GM18867 (cell line): ENCODE data around the gene ESR2.
A peak's percentile ranks its signal among the peaks of the same experiment; 100 is the strongest.

Experiments
- ATAC-seq: cut with Tn5 transposase; IDR thresholded peaks from one replicate; pipeline ENCODE4 v1.9.1; 2021; ENCODE audit warnings: mild to moderate bottlenecking, moderate library complexity; ENCODE audit not compliant: unreplicated experiment

The ESR2 gene

DNA sequence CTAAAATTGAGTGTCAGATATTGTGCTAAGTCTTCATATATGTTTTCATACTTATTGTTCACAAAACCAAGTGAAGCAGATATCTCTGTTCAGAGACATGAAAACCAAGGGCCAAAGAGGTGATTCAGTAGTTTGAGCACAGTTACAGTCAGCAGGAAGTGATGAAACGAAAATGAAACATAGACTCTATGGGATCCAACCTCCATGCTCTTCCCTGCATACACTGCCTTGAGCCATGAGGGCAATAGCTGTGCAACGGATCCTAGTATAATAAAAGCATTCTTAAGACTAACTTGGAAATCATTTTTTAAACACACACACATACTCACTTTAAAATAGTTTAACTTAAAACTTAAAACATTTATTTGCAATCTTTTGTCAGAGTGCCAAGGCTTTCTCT, 27.9 kb downstream of the ESR2 start:
- no peak for ATAC-seq

DNA sequence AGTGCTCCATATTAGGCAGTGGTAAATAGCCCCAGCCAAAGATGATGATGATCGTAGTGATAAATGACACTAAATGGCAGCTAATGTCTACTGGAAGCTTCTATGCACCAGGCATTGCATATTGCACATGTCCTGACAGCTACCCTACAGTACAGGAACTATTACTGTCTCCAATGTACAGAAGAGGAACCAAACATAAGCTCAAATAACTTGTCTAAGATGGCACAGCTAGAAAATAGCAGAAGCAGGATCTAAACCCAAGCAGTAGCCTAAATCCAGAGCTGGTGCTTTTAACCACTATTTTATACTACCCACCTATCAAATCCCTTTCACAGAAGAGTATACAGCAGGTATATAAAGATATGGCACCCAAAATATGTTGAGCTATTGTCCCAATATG, 28.9 kb downstream of the ESR2 start:
- no peak for ATAC-seq

DNA sequence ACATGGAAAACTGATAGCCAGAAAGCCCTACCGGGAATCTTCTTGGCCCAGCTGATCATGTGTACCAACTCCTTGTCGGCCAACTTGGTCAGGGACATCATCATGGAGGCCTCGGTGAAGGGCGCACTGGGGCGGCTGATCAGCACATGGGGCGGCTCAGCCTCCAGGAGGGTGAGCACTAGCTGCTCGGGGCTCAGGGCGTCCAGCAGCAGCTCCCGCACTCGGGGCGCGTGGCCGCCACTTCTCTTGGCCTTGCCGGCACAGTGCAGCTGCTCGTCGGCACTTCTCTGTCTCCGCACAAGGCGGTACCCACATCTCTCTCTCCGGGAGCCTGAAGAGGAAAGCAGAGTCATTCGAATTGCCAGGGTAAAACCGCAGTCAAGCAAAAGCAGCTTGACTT, 33.8 kb downstream of the ESR2 start:
- no peak for ATAC-seq

DNA sequence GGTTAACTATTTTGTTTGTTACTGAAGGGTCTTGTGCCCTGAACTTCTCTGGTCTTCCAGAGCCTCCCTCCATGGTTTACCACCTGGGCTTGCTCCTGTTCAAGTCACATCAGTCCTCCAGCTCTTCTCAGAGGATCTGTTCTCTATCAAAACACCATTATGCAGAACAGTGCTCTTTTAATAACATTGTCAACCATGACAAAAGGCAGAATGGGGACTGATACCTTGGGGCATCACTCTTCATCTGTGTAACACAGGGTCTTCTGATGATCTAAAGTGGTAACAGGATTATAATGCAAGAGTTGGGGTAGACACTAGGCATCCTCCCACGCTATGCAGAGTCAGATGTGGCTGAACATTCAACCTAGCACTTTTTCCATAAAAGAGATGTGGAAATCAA, 38.4 kb downstream of the ESR2 start:
- ATAC-seq = no peak

DNA sequence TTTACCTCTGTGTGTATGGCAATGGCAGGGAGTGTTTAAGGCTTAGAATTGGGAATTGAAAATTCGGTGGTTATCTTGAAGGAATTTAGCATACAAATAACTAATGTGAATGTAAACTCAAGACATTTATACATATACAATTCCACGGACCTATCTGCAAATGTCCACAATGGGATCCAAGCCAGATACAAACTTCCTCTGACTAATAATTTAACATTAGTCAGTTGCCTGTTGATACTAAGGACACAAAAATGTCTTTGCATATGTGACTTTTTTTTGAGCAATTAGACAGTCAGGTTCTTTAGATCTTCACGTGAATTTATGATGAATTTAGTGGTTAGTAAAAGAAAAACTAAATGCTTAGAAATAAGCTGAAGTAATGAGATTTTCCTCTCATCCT, 40.5 kb downstream of the ESR2 start:
- no peak for ATAC-seq

DNA sequence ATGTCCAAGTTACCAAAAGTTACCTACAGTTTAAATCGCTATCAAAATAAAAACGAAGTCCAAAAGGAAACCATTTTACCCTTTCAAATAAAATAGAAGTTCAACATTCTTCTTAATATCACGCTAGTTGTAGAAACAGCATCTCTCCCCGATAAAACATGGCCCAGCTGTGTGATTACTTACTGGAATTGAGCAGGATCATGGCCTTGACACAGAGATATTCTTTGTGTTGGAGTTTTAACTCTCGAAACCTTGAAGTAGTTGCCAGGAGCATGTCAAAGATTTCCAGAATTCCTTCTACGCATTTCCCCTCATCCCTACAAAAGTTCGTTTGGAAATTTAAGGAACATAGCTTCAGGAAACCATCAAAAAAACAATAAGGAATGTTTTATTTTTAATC, 44.8 kb downstream of the ESR2 start:
- no peak for ATAC-seq

DNA sequence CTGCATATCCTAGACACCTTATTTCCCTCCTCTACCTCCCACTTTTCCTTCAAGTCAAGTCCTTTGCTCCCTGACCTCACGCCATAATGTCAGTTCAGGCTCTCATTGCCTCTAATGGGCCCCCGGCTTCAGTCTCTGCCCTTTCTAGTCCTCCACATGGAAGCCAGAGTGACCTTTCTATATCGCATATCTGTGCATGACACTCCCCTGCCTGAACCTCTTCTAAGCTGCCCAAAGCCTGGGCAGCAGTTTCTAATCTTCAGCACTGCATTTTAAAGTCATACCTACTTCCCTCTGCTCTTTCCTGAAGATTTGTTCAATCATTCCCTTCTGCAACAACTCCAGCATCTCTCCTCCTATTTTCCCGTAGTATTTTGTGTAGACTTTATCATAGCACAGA, 45.5 kb downstream of the ESR2 start:
- no peak for ATAC-seq

DNA sequence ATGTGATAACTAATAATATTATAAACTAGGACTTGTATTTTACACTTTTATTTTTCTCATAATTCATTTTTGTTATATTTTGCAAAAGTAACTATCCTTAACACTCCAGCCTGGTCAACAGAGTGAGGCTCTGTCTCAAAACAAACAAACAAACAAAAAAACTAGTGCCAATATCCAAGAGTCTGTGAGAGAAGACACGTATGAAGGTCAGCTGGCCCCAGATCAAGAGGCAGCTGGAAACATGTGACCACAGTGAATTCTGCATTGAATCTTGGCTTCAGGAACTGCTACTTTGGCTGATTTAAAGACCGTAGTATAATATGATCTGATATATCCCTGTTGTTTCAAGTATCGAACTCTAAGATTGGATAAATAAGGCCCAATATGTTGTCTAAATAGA, 47.0 kb downstream of the ESR2 start:
- no peak for ATAC-seq

DNA sequence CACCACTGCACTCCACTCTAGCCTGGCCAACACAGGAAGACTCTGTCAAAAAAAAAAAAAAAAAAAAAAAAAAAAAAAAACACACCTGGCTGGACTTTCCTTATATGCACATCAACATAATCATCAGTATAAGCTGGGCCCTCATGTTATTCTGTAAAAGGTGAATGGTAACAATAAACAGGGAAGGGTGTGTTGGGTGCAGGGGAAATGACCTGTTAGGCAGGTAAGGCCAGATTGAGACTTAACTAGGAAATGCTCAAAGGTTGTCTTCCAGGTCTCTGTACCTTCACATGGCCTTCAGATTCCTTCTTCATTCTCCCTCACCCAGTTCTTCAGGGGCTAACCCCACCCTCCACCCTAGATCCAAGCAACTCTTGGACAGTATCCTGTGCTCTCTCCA, 47.5 kb downstream of the ESR2 start:
- ATAC-seq = no peak

DNA sequence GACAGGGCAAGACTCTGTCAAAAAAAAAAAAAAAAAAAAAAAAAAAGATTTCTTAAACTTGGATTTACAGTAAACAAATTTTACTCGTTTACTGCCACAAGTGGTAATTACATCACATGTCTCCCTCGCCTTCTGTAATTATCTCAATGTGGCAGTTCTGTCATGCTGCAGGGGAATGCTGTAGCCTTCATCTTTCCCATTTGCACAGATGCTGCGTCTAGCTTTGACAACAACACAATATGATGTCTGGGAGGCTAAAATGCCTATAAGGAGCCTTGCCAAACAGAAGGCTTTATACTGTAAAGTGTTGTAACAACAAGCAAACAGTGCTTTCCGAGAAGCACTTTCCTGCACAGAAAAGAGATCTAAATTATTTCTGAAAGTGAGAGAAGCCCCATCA, 48.7 kb downstream of the ESR2 start:
- ATAC-seq = no peak

DNA sequence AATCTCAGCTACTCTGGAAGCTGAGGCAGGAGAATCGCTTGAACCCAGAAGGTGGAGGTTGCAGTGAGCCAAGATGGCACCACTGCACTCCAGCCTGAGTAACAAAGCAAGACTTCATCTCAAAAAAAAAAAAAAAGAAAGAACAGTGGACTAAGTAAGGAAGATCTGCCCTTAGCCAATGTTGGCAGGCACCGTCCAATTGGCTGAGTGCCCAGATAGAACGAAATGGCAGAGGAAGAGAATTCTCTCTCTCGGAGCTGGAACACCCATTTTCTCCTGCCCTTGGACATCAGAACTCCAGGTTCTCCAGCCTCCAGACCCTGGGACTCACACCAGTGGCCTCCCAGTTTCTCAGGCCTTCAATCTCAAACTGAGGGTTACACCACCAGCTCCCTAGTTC, 49.9 kb downstream of the ESR2 start:
- no peak for ATAC-seq

DNA sequence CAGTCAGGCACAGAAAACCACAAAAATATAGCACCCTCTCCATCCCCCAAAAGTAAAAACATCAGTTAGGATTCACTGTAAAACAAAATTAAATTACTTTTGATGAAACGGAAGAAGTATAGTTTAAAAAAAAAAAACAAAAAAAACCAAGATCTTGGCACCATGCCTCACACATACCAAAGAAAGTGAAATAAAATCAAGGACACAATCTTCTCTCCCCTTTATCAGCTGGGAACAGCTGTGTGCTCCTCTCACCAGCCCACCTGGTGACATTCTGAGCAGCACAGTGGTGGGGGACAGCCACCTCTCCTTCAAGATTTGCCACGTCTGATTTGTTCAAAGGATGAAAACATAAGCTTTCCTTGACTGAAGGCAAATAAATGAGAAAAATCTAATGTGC, 55.5 kb downstream of the ESR2 start:
- no peak for ATAC-seq

DNA sequence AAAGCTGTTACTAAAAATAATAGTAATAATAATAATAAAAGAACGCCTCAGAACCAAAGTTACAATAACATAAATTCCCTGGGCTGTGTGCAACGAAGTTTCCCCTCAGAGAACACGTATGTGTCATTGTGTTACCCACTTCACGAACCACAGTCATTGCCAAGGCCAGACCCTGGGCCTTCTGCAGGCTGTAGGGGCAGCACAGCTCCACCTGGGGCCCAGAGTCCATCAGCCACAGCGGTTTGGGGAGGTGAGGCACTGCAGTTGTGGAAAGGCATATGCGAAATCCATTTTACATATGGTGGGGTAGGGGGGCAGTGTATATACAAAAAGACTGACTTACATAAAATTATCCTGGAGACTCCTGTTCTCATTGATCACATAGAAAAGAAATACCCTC, 56.1 kb downstream of the ESR2 start:
- ATAC-seq = no peak

DNA sequence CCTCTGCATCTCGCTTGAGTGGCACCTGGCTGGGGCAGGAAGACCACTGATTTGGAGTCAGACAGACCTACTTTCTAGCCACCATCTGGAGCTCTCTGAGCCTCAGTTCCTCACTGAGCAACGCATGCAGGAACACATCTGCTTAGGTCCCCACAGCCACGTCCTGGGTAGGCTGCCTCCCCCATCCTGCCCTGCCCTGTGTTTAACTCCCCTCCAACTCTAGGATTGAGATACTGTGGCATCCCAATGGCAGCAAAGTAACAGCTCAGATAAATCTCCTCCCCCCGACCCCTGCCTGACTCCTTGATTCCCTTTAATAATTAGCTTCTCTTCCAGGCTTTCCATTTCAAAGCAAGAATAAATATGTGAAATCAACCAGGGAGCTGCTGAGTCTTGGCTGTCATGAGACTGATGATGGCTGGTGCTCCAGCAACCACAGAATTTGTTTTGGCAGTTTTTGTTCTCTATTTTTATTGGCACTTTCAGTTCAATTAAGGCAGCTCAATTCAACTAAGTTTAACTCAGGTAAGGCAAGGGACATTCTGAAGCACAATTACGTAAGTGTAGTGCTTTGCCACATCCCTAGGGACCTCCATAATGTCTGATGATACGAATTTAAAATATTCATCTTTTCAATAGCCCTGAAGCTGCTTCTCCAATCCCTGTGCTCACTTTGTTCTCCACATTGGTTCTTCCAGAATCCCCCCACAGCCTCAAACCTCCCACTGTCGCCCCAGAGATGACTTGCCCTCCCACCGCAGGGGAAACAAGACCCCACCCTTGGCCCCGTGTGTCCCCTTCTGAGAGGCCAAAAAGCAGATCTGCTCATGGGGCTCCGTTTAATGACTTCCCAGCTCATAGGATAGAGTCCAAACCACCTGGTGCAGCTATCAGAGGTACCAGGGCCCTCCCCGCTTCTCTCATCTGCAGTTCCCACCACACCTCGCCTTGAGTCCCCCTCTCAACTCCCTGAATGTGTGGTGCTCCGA, 58.2 kb downstream of the ESR2 start:
- ATAC-seq = peak; percentile 72

DNA sequence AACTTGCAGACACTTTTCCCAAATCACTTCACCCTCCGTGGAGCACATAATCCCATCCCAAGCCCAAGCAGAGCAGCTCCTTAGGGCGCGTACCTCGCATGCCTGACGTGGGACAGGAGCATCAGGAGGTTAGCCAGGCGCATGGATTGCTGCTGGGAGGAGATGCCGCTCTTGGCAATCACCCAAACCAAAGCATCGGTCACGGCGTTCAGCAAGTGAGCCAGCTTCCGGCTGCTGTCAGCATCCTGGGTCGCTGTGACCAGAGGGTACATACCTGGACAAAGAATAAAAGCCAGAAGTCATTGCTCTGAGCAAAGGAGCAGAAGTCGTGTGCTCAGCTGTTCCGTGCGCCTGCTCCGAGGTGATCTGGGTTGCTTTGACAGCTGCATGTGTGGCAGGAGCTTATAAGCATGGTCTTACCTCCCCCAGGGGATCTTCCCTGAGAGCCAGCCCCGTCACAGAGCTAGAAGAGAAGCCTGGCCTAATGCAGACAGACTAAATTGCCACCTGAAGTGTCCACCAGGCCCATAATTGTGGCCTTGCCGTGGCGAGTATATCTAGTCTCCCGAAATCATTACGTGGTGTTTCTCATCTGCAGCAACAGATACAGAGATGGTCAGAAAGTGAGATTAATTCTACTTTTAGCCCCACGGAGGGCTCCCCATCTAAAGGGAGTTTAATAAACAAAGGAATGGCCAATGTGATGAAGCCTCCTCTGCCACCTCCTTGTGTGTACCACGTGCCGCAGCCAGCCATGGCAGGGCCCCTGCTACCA, 59.1 kb downstream of the ESR2 start:
- peak; percentile 2 for ATAC-seq

DNA sequence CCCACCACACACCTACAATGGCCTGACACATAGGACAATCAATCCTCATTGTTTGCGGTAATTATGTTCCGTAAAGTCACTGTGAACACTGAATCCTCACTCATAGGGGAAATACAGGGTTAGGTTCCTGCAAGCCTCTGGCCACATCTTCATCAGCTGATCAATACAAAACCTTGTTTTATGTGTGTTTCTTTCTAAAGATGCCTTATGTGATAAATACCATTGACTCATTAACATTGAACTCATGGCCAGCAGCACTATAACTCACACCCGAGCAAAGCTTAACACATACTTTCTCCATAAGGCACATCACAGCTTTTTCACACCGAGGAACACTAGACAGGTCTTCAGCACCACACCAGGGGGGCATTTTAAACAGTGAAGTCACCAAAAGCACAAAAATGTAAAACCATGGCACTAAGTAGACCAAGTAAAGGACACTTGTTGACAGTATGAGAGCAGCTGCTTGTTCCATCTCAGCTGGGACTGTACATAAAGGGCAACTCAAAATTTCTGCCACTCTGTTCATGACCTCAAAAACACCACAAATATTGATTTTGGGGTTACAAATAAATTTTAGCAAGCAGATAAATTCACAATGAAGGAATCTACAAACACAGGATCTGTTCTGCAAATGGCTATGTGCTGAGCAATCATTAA, 60.5 kb downstream of the ESR2 start:
- no peak for ATAC-seq

DNA sequence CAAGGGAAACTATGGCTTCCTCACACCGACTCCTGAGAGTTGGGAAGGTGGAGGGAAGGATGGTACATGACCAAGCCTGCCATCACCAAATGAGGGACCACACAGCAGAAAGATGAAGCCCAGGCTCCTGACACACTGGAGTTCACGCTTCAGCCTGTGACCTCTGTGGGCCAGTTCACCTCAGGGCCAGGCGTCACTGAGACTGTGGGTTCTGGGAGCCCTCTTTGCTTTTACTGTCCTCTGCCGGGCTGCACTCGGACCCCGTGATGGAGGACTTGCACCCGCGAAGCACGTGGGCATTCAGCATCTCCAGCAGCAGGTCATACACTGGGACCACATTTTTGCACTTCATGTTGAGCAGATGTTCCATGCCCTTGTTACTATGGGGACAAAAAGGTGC, 61.2 kb downstream of the ESR2 start:
- ATAC-seq = no peak

DNA sequence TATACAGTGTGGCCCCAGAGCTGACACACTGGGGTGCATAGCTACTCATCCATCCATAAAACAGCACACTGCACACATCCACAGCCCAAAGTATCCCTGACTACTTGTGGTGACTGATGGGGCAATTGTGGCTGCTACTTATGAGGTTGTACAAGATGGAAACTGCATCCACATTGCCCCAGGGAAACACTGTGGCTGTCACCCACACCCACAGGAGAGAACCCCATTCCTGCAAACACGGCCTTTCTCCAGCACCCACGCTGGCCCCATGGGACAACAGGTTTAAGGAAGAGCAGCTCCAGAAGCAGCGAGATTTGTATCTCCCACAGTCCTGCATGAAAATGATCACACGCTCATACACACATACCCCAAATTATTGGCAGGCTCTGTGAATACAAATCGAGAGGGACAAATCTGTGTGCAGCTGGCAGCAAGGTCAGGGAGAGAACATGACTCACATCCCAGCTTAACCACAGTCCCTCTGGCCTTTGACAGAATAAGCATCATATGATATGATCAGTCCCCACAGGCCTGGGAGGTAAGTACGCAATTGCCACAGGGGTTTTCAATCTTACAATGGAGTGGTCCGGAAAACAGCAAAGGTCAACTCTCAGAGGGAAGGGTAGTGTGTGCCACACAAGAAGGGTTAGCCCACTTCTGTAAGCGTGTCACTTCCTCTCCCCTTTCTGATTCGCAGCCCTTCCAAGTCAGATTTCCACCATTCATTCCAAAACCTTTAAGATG, 61.9 kb downstream of the ESR2 start:
- ATAC-seq = peak; percentile 33

DNA sequence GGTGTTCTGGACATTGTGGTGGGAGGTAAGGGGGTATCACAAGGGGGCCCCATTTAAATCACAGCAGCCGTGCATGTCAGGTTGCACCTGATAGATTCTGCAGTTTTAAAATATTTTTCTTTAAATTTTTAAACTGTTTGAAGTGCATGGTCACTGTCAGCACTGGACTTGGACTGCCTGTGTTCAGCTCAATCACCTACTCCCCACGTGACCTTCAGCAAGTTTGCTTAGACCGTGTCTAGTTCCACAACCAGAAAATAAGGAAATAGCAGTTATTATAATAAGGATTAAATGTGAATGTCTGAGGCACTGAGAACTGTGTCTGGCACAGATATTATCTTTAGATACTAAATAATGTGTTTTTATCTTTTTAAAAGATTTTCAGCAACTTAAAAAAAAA, 64.7 kb downstream of the ESR2 start:
- ATAC-seq = no peak

DNA sequence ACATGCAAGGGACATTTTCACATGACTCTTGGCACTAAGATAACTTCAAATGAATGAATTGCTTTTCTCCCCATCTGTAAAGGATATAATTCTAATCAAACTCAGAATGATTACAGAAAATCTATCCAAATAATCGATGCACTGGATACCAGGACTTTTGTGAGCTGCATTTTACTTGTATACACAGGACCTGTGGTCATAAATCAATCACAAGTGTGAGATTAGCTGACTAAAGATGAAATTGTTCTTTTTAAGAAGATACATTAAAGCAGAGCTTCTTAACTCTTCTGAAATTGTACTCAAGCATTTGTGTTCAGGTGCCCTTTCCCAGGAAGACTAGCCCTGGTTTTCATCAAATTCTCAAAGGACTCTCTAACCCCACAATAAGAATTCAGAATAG, 66.3 kb downstream of the ESR2 start:
- ATAC-seq = no peak
